ENCODE data around the gene CALR3.
"Not testable (repeated sequence)": the region's sequence is repeated elsewhere in the genome, so short reads cannot be mapped to it uniquely, and the experiment has no call there.

CALR3 gene

GRCh38 chr19:16518483-16519229 lies 22.7 kb upstream of the CALR3 start:
- no peaks in the 10 kb centered on the region for H3K9me3 Mint-ChIP-seq
- H3K4me3 Mint-ChIP-seq: no peak overlapping the region
- peaks cover 45% of the 10 kb centered on the region for H3K36me3 Mint-ChIP-seq
- H3K27ac Mint-ChIP-seq: no peak overlapping the region
- no peak for DNase-seq
- no peaks in the 10 kb centered on the region for H3K4me1 Mint-ChIP-seq
- H3K27me3 Mint-ChIP-seq: no peaks in the 10 kb centered on the region
- CTCF ChIA-PET: no interaction called here

- no peaks in the 10 kb centered on the region for H3K4me1 Mint-ChIP-seq
- CTCF ChIA-PET: interaction anchor here (1.3 kb wide), 1 partner anchor 10 kb away, joined by 3 read pairs; no protein-coding TSS in a partner anchor
Measured at GRCh38 chr19:16518061-16518460, 22.1 kb upstream of the CALR3 start.

GRCh38 chr19:16516923-16517610 lies 21.1 kb upstream of the CALR3 start:
- no peak for DNase-seq
- no peak overlapping the region for H3K4me3 Mint-ChIP-seq
- CTCF ChIA-PET: interaction anchor here (1.3 kb wide), 1 partner anchor 11 kb away, joined by 3 read pairs; no protein-coding TSS in a partner anchor
- H3K27ac Mint-ChIP-seq: no peak overlapping the region
- no peaks in the 10 kb centered on the region for H3K9me3 Mint-ChIP-seq
- no peaks in the 10 kb centered on the region for H3K27me3 Mint-ChIP-seq
- peaks cover 35% of the 10 kb centered on the region for H3K36me3 Mint-ChIP-seq
- H3K4me1 Mint-ChIP-seq: no peaks in the 10 kb centered on the region

More at GRCh38 chr19:16518061-16518460, 22.1 kb upstream of the CALR3 start:
- Mint-ChIP-seq H3K4me3 (no peak overlapping the region), H3K27ac (no peak overlapping the region), H3K9me3 (no peaks in the 10 kb centered on the region), H3K27me3 (no peaks in the 10 kb centered on the region), H3K36me3 (peaks cover 41% of the 10 kb centered on the region)
- no peak for DNase-seq

GRCh38 chr19:16516381-16516780 lies 20.4 kb upstream of the CALR3 start:
- DNase-seq: no peak

GRCh38 chr19:16514383-16515019 lies 18.5 kb upstream of the CALR3 start:
- no peaks in the 10 kb centered on the region for H3K9me3 Mint-ChIP-seq
- DNase-seq: no peak
- CTCF ChIA-PET: no interaction called here
- H3K36me3 Mint-ChIP-seq: peaks cover 20% of the 10 kb centered on the region
- no peaks in the 10 kb centered on the region for H3K27me3 Mint-ChIP-seq
- no peak overlapping the region for H3K4me3 Mint-ChIP-seq
- H3K27ac Mint-ChIP-seq: no peak overlapping the region
- H3K4me1 Mint-ChIP-seq: no peaks in the 10 kb centered on the region

More at GRCh38 chr19:16516381-16516780, 20.4 kb upstream of the CALR3 start:
- no peaks in the 10 kb centered on the region for H3K9me3 Mint-ChIP-seq
- no peaks in the 10 kb centered on the region for H3K4me1 Mint-ChIP-seq
- no peaks in the 10 kb centered on the region for H3K27me3 Mint-ChIP-seq
- H3K36me3 Mint-ChIP-seq: peaks cover 33% of the 10 kb centered on the region
- no peak overlapping the region for H3K4me3 Mint-ChIP-seq
- no peak overlapping the region for H3K27ac Mint-ChIP-seq
- CTCF ChIA-PET: no interaction called here

GRCh38 chr19:16512611-16513010 lies 16.6 kb upstream of the CALR3 start:
- H3K27me3 Mint-ChIP-seq, H3K27ac Mint-ChIP-seq, H3K4me3 Mint-ChIP-seq, DNase-seq, H3K4me1 Mint-ChIP-seq, H3K36me3 Mint-ChIP-seq, CTCF ChIA-PET, H3K9me3 Mint-ChIP-seq: not testable (repeated sequence)

GRCh38 chr19:16509141-16510061 lies 13.4 kb upstream of the CALR3 start:
- no peak overlapping the region for H3K4me3 Mint-ChIP-seq
- no peak overlapping the region for H3K27ac Mint-ChIP-seq
- no peaks in the 10 kb centered on the region for H3K9me3 Mint-ChIP-seq
- no peak for DNase-seq
- no peaks in the 10 kb centered on the region for H3K4me1 Mint-ChIP-seq
- CTCF ChIA-PET: no interaction called here
- no peaks in the 10 kb centered on the region for H3K27me3 Mint-ChIP-seq
- H3K36me3 Mint-ChIP-seq: peaks cover 3% of the 10 kb centered on the region

- Mint-ChIP-seq H3K4me1 (no peaks in the 10 kb centered on the region), H3K27me3 (no peaks in the 10 kb centered on the region), H3K4me3 (no peak overlapping the region), H3K27ac (no peak overlapping the region), H3K9me3 (no peaks in the 10 kb centered on the region), H3K36me3 (peaks cover 4% of the 10 kb centered on the region)
- no peak for DNase-seq
- CTCF ChIA-PET: no interaction called here
Measured at GRCh38 chr19:16508546-16508945, 12.6 kb upstream of the CALR3 start.

- no peak for DNase-seq
- Mint-ChIP-seq H3K4me1 (no peaks in the 10 kb centered on the region), H3K36me3 (peaks cover 4% of the 10 kb centered on the region), H3K27me3 (no peaks in the 10 kb centered on the region), H3K27ac (no peak overlapping the region), H3K9me3 (no peaks in the 10 kb centered on the region), H3K4me3 (no peak overlapping the region)
- CTCF ChIA-PET: no interaction called here
Measured at GRCh38 chr19:16506961-16507360, 11.0 kb upstream of the CALR3 start.

- CTCF ChIA-PET, DNase-seq, H3K27me3 Mint-ChIP-seq, H3K4me1 Mint-ChIP-seq, H3K27ac Mint-ChIP-seq, H3K9me3 Mint-ChIP-seq, H3K4me3 Mint-ChIP-seq, H3K36me3 Mint-ChIP-seq: not testable (repeated sequence)
Measured at GRCh38 chr19:16506161-16506560, 10.2 kb upstream of the CALR3 start.

- H3K4me3 Mint-ChIP-seq: no peak overlapping the region
- H3K4me1 Mint-ChIP-seq: no peaks in the 10 kb centered on the region
- peaks cover 6% of the 10 kb centered on the region for H3K36me3 Mint-ChIP-seq
- no peaks in the 10 kb centered on the region for H3K9me3 Mint-ChIP-seq
- no peak for DNase-seq
- CTCF ChIA-PET: interaction anchor here (0.6 to 0.7 kb wide), 2 partner anchors 110 to 241 kb away, joined by 3 read pairs; no protein-coding TSS in a partner anchor
- H3K27ac Mint-ChIP-seq: no peak overlapping the region
- no peaks in the 10 kb centered on the region for H3K27me3 Mint-ChIP-seq
Measured at GRCh38 chr19:16504271-16504670, 8.3 kb upstream of the CALR3 start.

GRCh38 chr19:16497837-16498236 lies 1.9 kb upstream of the CALR3 start:
- H3K27ac Mint-ChIP-seq: no peak overlapping the region
- CTCF ChIA-PET: no interaction called here
- no peak for DNase-seq
- no peaks in the 10 kb centered on the region for H3K27me3 Mint-ChIP-seq
- H3K4me1 Mint-ChIP-seq: peaks cover 28% of the 10 kb centered on the region
- no peak overlapping the region for H3K4me3 Mint-ChIP-seq
- no peaks in the 10 kb centered on the region for H3K9me3 Mint-ChIP-seq
- H3K36me3 Mint-ChIP-seq: peaks cover 4% of the 10 kb centered on the region

- Mint-ChIP-seq H3K4me3 (peak overlapping the region; percentile 83), H3K36me3 (peaks cover 4% of the 10 kb centered on the region), H3K9me3 (no peaks in the 10 kb centered on the region), H3K27ac (no peak overlapping the region), H3K4me1 (peaks cover 28% of the 10 kb centered on the region), H3K27me3 (no peaks in the 10 kb centered on the region)
- DNase-seq: no peak
- CTCF ChIA-PET: no interaction called here
Measured at GRCh38 chr19:16497042-16497441, 1.1 kb upstream of the CALR3 start.

GRCh38 chr19:16496613-16496983 lies 631 bp upstream of the CALR3 start:
- H3K9me3 Mint-ChIP-seq: no peaks in the 10 kb centered on the region
- no peak for DNase-seq
- CTCF ChIA-PET: no interaction called here
- H3K36me3 Mint-ChIP-seq: peaks cover 4% of the 10 kb centered on the region
- no peak overlapping the region for H3K27ac Mint-ChIP-seq
- peaks cover 28% of the 10 kb centered on the region for H3K4me1 Mint-ChIP-seq
- no peaks in the 10 kb centered on the region for H3K27me3 Mint-ChIP-seq
- peak overlapping the region; percentile 83 for H3K4me3 Mint-ChIP-seq
